ENCODE results near the gene GINM1. TPM values are rescaled to one million over a fixed set of nuclear protein-coding genes. Genes with fewer than 3 reads are reported as not detected.

Gene GINM1
- total RNA-seq, 1 experiment from 2014 or later = 31.7 TPM

DNA sequence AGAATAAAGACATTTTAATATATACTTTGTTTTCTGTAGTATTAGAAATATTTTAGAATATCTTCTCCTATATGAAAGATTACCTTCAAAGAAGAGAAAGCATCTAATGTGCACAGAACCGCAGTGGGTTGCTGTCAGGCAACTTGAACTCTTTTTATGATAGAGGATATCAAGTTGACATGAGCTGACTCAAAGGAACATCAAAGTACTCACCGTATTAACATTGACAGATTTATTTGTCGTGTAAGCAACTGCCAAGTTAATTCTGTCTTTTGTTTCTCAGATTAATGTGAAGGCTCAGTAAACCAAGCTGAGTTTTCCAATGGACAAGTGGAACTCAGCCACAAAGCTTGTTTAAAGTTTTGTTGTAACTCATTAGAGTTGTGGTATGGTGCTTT is 2.2 kb upstream of the GINM1 start:
- CTCF ChIA-PET = interaction anchor here (0.7 kb wide), 1 partner anchor 36 kb away, joined by 4 read pairs; no protein-coding TSS in a partner anchor
- intact Hi-C loops (cut with micrococcal nuclease; ENCODE audit: unreplicated experiment) = loop anchor here (10.0 kb wide), 1 partner anchor 81 kb away; the partner anchor contains the start of gene KATNA1

GRCh38 chr6:149566410-149567193 is 427 bp downstream of the GINM1 start:
- TF ChIP-seq SIN3A (IDR thresholded peaks at IDR 0.05; ENCODE audit: borderline replicate concordance, insufficient read depth, low read depth, low read length) (0 out of 2 replicates have a peak, but pooled peaks have one; percentile 86), REST (IDR thresholded peaks at IDR 0.05; ENCODE audit: insufficient read depth in 1 of 2, low read depth in 2 of 2, low read length in 1 of 2) (no peak)
- Histone ChIP-seq H3K4me1 (ENCODE audit: control insufficient read depth, insufficient read depth, low read length) (peaks cover 7% of the 10 kb centered on the region; the same call in 1 of the 2 replicates), H3K36me3 (ENCODE audit: control insufficient read depth, insufficient read depth, low read length) (no peaks in the 10 kb centered on the region), H3K27me3 (ENCODE audit: control insufficient read depth, insufficient read depth, low read length) (no peaks in the 10 kb centered on the region), H3K9me3 (ENCODE audit: control insufficient read depth, insufficient read depth, low read depth, low read length) (no peaks in the 10 kb centered on the region), H3K27ac (ENCODE audit: low read length) (peak overlapping the region; percentile 74; the same call in 1 of the 2 replicates), H3K4me3 (ENCODE audit: low read depth in 2 of 2, low read length in 2 of 2) (peak overlapping the region; percentile 83 to 92)
- ATAC-seq = peak; percentile 77
- no peak for DNase-seq (ENCODE audit: low read depth, low spot score)
- ChIA-PET POLR2A (interaction anchor here (0.6 kb wide), 3 partner anchors 16 to 333 kb away, joined by 3 to 4 read pairs (median 4); no protein-coding TSS in a partner anchor), CTCF (interaction anchor here (0.7 to 0.8 kb wide), 2 partner anchors 77 to 120 kb away, joined by 3 to 7 read pairs; no protein-coding TSS in a partner anchor)
- intact Hi-C loops (cut with micrococcal nuclease; ENCODE audit: unreplicated experiment) = loop anchor here (10.0 kb wide), 1 partner anchor 78 kb away; the partner anchor contains the start of gene KATNA1
- BruUV-seq (replicated peaks) = no TSS peak
- in situ Hi-C loops (cut with HindIII; ENCODE audit: low pct_unique_long_range_greater_than_20kb, low sequenced_read_pairs) = no loop called here

More for the DNA sequence above, 2.2 kb upstream of the GINM1 start:
- Histone ChIP-seq H3K27me3 (ENCODE audit: control insufficient read depth, insufficient read depth, low read length) (peaks cover 5% of the 10 kb centered on the region; the same call in 1 of the 2 replicates), H3K36me3 (ENCODE audit: control insufficient read depth, insufficient read depth, low read length) (no peaks in the 10 kb centered on the region), H3K4me1 (ENCODE audit: control insufficient read depth, insufficient read depth, low read length) (0 out of 2 replicates have a peak, but pooled peaks cover 4% of the 10 kb centered on the region), H3K27ac (ENCODE audit: low read length) (no peak overlapping the region), H3K9me3 (ENCODE audit: control insufficient read depth, insufficient read depth, low read depth, low read length) (no peaks in the 10 kb centered on the region), H3K4me3 (ENCODE audit: low read depth in 2 of 2, low read length in 2 of 2) (no peak overlapping the region)
- no TSS peak for BruUV-seq (replicated peaks)
- POLR2A ChIA-PET = no interaction called here
- in situ Hi-C loops (cut with HindIII; ENCODE audit: low pct_unique_long_range_greater_than_20kb, low sequenced_read_pairs) = no loop called here
- DNase-seq (ENCODE audit: low read depth, low spot score) (no peak), ATAC-seq (no peak)
- TF ChIP-seq SIN3A (IDR thresholded peaks at IDR 0.05; ENCODE audit: borderline replicate concordance, insufficient read depth, low read depth, low read length) = no peak
- TF ChIP-seq, protein P1, sequence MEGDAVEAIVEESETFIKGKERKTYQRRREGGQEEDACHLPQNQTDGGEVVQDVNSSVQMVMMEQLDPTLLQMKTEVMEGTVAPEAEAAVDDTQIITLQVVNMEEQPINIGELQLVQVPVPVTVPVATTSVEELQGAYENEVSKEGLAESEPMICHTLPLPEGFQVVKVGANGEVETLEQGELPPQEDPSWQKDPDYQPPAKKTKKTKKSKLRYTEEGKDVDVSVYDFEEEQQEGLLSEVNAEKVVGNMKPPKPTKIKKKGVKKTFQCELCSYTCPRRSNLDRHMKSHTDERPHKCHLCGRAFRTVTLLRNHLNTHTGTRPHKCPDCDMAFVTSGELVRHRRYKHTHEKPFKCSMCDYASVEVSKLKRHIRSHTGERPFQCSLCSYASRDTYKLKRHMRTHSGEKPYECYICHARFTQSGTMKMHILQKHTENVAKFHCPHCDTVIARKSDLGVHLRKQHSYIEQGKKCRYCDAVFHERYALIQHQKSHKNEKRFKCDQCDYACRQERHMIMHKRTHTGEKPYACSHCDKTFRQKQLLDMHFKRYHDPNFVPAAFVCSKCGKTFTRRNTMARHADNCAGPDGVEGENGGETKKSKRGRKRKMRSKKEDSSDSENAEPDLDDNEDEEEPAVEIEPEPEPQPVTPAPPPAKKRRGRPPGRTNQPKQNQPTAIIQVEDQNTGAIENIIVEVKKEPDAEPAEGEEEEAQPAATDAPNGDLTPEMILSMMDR (IDR thresholded peaks at IDR 0.05) = no peak
- no peak for TF ChIP-seq REST (IDR thresholded peaks at IDR 0.05; ENCODE audit: insufficient read depth in 1 of 2, low read depth in 2 of 2, low read length in 1 of 2)
- TF ChIP-seq POLR2AphosphoS5 (IDR thresholded peaks at IDR 0.05; ENCODE audit: low read depth, low read length) = no peak
- no peak for TF ChIP-seq TCF7L2 (IDR thresholded peaks at IDR 0.05; ENCODE audit: low read depth, low read length)
